HK-2 (cell line): ENCODE results near the gene ZACN.

Experiments used
- DNase-seq: peaks from one replicate; pipeline ENCODE4 v3.0.0-alpha.2; 2018; ENCODE audit not compliant: unreplicated experiment

ZACN gene

GRCh38 chr17:76081295-76082210 is 2.6 kb downstream of the ZACN start:
- DNase-seq: no peak

- DNase-seq: no peak
Observed at GRCh38 chr17:76082326-76083251, 3.6 kb downstream of the ZACN start.

DNA sequence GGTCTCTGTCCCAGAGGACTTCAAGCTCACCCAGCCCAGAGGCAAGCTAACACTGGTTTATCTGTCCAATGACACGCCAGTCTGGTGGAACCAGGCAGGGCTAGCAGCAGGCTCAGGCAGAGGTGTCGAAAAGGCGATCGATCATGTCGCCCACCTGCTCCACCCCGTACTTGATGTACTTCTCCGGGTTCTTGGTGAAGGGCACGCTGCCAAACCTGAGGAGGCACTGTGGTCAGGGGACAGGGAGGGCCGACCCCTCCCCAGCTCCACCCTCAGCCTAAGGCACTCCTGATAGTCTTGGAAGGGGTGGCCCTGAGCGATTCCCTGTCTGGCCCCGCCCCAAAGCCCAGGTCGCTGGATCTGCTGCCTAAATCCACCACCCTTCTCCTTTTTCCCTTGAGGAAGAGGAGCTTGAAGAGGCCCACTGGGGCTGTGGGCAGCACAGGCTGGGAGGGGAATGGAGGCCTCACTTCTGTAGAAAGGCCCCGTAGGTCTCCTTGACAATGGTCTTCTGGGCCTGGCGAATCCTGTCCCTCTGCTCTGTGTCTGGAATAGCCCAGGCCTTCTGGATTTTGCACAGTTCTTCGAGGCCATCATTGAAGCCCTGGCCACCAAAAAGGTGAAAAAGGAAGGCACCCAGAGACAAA is 4.7 kb downstream of the ZACN start:
- DNase-seq: no peak

DNA sequence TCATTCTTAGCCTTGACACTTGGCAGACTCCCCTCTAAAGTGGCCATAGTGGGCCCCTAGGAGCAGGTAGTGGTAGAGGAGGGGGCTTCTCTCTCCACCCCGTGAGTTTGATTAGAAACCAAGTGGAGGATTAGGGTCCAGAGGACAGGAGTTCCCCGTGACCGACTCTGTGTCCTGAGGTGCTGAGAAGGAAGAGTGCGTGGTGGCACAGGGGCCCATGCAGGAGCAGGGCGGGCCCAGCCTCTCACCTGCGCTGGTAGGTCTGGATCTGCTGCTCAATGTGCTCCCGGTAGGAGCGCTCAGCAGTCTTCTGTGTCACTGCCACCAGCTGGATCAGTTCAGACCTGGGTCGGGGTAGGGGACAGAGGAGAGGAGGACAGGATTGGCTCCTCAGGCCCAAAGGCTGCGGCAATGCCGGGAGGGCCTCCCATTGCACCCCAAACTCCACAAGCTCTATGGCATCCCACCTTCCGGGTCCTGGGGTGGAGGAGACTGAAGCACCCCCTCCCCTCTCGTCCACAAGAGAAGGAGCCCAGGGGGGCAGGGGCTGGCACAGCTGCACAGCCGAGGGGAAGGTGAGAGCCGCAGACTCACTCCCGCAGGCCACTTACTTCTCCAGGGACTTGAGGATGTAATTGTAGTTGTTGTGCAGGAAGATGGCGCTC is 6.2 kb downstream of the ZACN start:
- DNase-seq: no peak

- no peak for DNase-seq
Observed at GRCh38 chr17:76085731-76086366, 6.9 kb downstream of the ZACN start.

- no peak for DNase-seq
Observed at GRCh38 chr17:76086384-76086783, 7.4 kb downstream of the ZACN start.

- no peak for DNase-seq
Observed at GRCh38 chr17:76087531-76087930, 8.5 kb downstream of the ZACN start.

GRCh38 chr17:76088041-76088867 is 9.3 kb downstream of the ZACN start:
- no peak for DNase-seq

DNA sequence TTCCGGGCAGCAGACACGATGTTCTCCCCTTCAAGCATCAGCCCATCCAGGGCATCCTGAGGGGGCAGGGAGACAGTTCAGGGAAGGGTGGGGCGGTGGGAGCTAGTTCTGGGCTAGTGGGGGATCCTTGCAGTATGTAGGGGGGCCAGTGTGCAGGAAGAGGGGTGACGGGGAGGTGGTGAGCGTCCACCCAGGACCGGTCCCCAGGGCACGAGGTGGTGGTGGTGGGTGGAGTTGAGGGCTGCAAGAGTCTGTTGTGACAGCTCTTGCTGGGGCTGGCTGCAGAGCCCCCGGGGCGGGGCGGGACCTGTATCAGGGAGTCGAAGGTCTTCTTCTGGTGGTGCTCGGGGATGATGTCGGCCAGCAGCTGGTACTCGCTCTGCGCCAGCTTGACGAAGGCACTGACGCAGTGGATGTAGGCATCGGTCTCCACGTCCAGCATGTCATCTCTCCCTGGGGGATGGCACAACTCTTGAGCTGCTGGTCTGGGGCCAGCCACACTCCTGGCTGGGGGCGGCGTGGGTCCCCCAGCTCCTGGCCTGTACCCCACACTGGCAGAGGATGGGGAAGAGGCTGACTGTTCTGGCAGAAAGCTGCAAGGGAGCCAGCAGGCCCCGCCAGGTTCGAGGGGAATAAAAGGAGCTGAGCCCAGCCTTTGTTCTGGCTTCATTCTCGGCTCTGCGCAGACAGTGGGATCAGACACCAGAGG is 10.0 kb downstream of the ZACN start:
- DNase-seq: no peak

GRCh38 chr17:76089680-76090516 is 10.9 kb downstream of the ZACN start:
- DNase-seq: no peak

GRCh38 chr17:76090517-76091129 is 11.6 kb downstream of the ZACN start:
- DNase-seq: no peak

DNA sequence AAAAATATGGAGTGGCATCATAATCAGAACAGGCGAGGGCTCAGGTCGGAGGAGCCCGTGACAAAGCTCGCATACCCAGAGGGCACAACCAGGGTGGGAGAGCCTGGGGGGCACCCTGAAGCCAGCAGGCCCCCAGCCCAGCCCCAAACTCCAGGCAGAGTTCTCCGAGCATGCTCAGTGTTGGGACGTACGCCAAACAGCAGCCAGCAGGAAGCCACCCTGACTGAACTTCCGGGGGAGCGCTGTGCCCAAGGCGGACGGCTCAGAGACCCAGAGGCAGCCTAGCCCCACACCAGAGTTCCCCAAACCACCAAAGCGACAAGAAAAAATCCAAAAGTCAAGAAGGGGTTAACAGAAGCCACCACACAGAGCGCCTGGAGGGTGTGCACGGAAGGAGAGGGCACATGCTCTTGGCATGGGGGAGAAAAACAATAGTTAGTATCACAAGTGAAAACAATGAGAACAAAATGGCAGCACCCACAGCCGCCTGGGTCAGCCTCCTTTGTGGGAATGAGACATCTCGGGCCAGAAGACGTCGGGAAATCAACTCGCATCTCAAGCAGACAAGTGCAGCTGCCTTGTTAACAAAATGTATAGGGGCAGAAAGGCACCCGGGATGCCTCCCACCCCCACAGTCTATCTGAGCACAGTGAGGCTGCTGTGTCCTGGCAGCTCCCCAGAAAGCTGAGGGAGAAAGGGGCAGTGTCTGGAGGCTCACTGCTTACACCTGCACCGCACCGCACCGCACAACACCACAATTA is 12.7 kb downstream of the ZACN start:
- DNase-seq: no peak

DNA sequence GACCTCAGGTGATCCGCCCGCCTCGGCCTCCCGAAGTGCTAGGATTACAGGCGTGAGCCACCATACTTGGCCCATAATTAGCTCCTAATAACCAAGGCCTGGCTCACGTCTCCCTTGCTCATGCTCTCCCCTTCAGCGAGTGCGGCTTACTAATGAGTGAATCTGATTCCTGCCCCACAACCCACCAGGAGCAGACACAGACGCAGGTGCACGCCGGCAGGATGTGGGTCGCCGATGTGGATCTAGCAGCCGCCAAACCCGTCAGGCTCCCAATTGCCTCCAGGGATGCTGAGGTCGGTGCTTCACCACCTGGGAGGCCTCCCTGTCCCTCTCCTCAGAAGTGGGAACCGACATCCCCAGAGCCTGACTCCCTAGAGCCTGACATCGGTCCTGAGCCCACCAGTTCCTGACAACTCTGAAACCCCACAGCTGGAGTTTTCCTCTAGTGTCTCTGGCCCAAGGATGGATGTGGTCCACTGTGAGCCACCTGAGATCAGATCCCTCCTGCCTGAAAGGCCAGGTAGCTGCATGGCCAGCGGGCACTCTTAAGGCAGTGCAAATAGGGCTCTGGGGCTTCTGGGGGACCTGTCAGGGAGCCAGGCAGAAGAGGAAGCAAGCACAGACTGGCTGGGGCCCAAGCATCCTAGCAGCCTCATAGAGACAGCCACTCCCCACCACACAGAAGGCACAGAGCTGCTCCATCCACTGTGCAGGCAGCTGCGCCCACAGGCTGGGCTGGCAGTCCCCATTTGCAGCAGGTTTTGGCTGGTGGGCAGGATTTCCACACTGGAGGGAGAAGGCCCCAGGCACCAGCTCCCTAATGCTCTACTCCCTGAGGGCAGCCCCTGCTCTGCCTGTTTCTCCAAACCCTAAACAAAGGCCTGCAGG is 13.8 kb downstream of the ZACN start:
- DNase-seq: no peak

DNA sequence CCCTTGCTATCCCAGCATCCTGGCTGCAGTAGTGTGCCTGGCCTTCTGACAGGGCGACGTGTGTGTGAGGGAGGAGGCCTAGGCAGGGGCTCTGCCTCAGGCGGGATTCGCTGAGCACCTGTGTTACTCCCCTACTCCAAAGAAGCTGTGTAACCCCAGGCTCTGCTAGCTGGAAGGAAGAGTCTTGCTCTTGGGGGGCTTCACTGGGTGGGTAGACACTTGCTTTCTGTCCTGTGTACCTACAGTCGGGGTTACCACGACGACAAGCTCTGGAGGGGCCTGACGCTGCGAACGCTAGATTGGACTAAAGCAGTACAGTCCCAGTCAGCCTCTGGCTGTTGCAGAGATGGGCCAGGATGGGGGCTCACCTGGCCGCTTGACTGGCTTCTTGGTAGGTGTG is 15.1 kb downstream of the ZACN start:
- DNase-seq: no peak

- no peak for DNase-seq
Observed at GRCh38 chr17:76095943-76096342, 17.0 kb downstream of the ZACN start.

GRCh38 chr17:76097716-76098295 is 18.8 kb downstream of the ZACN start:
- no peak for DNase-seq
